Keratinocyte (primary cell): Measurements from ENCODE around the gene PLEKHN1. TPM values are rescaled to one million over a fixed set of nuclear protein-coding genes. Genes with fewer than 3 reads are reported as not detected.

ENCODE experiments used
- DNase-seq: peaks from one replicate; pipeline ENCODE4 v3.0.0-alpha.2; 2011; ENCODE audit warnings: low read depth, missing footprints, low spot score
- FAIRE-seq: peaks from 2 replicates; lab custom pipeline; 2011; peaks lifted over from hg19 to GRCh38; lab: Jason Lieb, UNC
- H2AFZ ChIP-seq: 2 replicates; pipeline ENCODE4 v1.6.0; 2012; ENCODE audit warnings: low read length, control low read depth, inconsistent platforms; ENCODE audit not compliant: control insufficient read depth
- H3K27ac ChIP-seq: 2 replicates; pipeline ENCODE4 v1.5.1; 2011; ENCODE audit warnings: low read length; ENCODE audit not compliant: control insufficient read depth, insufficient read depth
- H3K27me3 ChIP-seq: 3 replicates; pipeline ENCODE4 v1.6.0; 2011; ENCODE audit warnings: low read length; ENCODE audit not compliant: control insufficient read depth, insufficient read depth; ENCODE audit errors: extremely low read depth
- H3K36me3 ChIP-seq, 2 experiments: 2 replicates in 1 of 2; 3 replicates in 1 of 2; pipeline ENCODE4 v1.5.1; 2011; ENCODE audit warnings: low read length in 2 of 2, mild to moderate bottlenecking in 1 of 2; ENCODE audit not compliant: control insufficient read depth in 2 of 2, insufficient read depth in 2 of 2; ENCODE audit errors: extremely low read depth in 1 of 2
- H3K4me1 ChIP-seq: 3 replicates; pipeline ENCODE4 v1.5.1; 2011; ENCODE audit warnings: low read length; ENCODE audit not compliant: control insufficient read depth, insufficient read depth; ENCODE audit errors: extremely low read depth
- H3K4me2 ChIP-seq: 3 replicates; pipeline ENCODE4 v1.6.0; 2011; ENCODE audit warnings: low read depth, low read length; ENCODE audit not compliant: control insufficient read depth, insufficient read depth; ENCODE audit errors: extremely low read depth
- H3K4me3 ChIP-seq, 3 experiments: fragments of 200-600 bp in 1 of 3; sonication (generic) in 1 of 3; 2 replicates in 2 of 3; 3 replicates in 1 of 3; pipeline ENCODE4 v1.5.1; 2011 to 2016; ENCODE audit warnings: low read length in 3 of 3, mild to moderate bottlenecking in 3 of 3, control low read depth in 2 of 3, inconsistent platforms in 1 of 3, low read depth in 1 of 3, mixed read lengths in 1 of 3, mixed run types in 1 of 3, moderate library complexity in 1 of 3; ENCODE audit not compliant: control insufficient read depth in 2 of 3, insufficient read depth in 2 of 3; ENCODE audit errors: extremely low read depth in 1 of 3
- H3K79me2 ChIP-seq: 2 replicates; pipeline ENCODE4 v1.6.0; 2012; ENCODE audit warnings: low read length; ENCODE audit not compliant: control insufficient read depth, insufficient read depth
- H3K9ac ChIP-seq: 3 replicates; pipeline ENCODE4 v1.6.0; 2011; ENCODE audit warnings: low read length; ENCODE audit not compliant: control insufficient read depth, insufficient read depth; ENCODE audit errors: extremely low read depth
- H3K9me1 ChIP-seq: 3 replicates; pipeline ENCODE4 v1.6.0; 2011; ENCODE audit warnings: low read length; ENCODE audit not compliant: control insufficient read depth, insufficient read depth; ENCODE audit errors: extremely low read depth
- H3K9me3 ChIP-seq: 2 replicates; pipeline ENCODE4 v1.5.1; 2012; ENCODE audit warnings: low read depth, low read length; ENCODE audit not compliant: control insufficient read depth
- H4K20me1 ChIP-seq: 3 replicates; pipeline ENCODE4 v1.6.0; 2011; ENCODE audit warnings: low read length; ENCODE audit not compliant: control insufficient read depth, insufficient read depth; ENCODE audit errors: extremely low read depth
- CTCF ChIP-seq, 3 experiments: IDR thresholded peaks in 1 of 3; conservative IDR thresholded peaks in 1 of 3; optimal IDR thresholded peaks in 1 of 3; 2 replicates in 2 of 3; 3 replicates in 1 of 3; pipeline versions ENCODE3 to v1.5.1; 2011; ENCODE audit warnings: low read length in 3 of 3, mild to moderate bottlenecking in 3 of 3, moderate library complexity in 2 of 3, control low read depth in 1 of 3, inconsistent platforms in 1 of 3; ENCODE audit not compliant: insufficient read depth in 2 of 3; ENCODE audit errors: extremely low read depth in 1 of 3
- EZH2 ChIP-seq: IDR thresholded peaks from one replicate; pipeline ENCODE4 v1.6.1; 2012; ENCODE audit warnings: inconsistent platforms, mild to moderate bottlenecking, low read length, moderate library complexity
- dilution Hi-C: fragments of 300-500 bp; cut with MboI; formaldehyde crosslinking; loops from one replicate; pipeline ENCODE4 v1.7.0; 2020; ENCODE audit warnings: low sequenced_read_pairs; ENCODE audit not compliant: extremely low pct_ligation_motif_present
- polyA plus RNA-seq, 5 experiments: library from polyadenylated mRNA; depleted of rRNA in 3 of 5; stranded (reverse) in 3 of 5; stranded (forward) in 1 of 5; unstranded in 1 of 5; fragments of >200 nt; gene quantifications; 1 replicate in 1 of 5; 2 replicates in 3 of 5; 3 replicates in 1 of 5; pipeline versions ENCODE4 v1.2.1 to v1.2.3, GENCODE V29; 2011 to 2012; ENCODE audit warnings: missing spikeins in 2 of 5, low read depth in 1 of 5, low replicate concordance in 1 of 5

The PLEKHN1 gene
- polyA plus RNA-seq, 1 donor (not counting 4 experiments of a cell fraction or from before 2014, with no cell fraction given) = 2.5 TPM

GRCh38 chr1:921011-921837 lies 45.1 kb upstream of the PLEKHN1 start:
- peaks cover 12% of the 10 kb centered on the region for H4K20me1 ChIP-seq
- DNase-seq (no peak), FAIRE-seq (no peak)
- H3K27me3 ChIP-seq = peaks cover 95% of the 10 kb centered on the region
- no peaks in the 10 kb centered on the region for H3K9me3 ChIP-seq
- no peaks in the 10 kb centered on the region for H3K36me3 ChIP-seq
- TF ChIP-seq CTCF (optimal IDR thresholded peaks at IDR 0.05 in 1 of 3, IDR thresholded peaks at IDR 0.05 in 1 of 3, conservative IDR thresholded peaks at IDR 0.05 in 1 of 3; ENCODE audit: extremely low read depth in 1 of 3, insufficient read depth in 2 of 3, low read length in 3 of 3) (peak in 1 of 3 experiments; percentile 23), EZH2 (peak; percentile 22)
- no peaks in the 10 kb centered on the region for H3K79me2 ChIP-seq
- no peak overlapping the region for H2AFZ ChIP-seq
- dilution Hi-C loops = no loop called here
- no peak overlapping the region for H3K27ac ChIP-seq
- H3K9me1 ChIP-seq = no peaks in the 10 kb centered on the region
- H3K9ac ChIP-seq = no peak overlapping the region
- no peak overlapping the region for H3K4me3 ChIP-seq
- H3K4me1 ChIP-seq = peaks cover 8% of the 10 kb centered on the region
- no peak overlapping the region for H3K4me2 ChIP-seq

GRCh38 chr1:923131-923990 lies 42.9 kb upstream of the PLEKHN1 start, which contains the start of gene SAMD11:
SAMD11 (plus strand) TSS chr1:923923; CDS start chr1:924432, 509 bp downstream.
- Histone ChIP-seq H3K4me1 (peaks cover 8% of the 10 kb centered on the region), H3K9me3 (no peaks in the 10 kb centered on the region), H3K9me1 (no peaks in the 10 kb centered on the region), H3K4me3 (peak within 1 kb of the TSS in 1 of 3 experiments; percentile 10), H3K27me3 (peaks cover 95% of the 10 kb centered on the region), H3K27ac (no peak within 1 kb of the TSS), H3K79me2 (no peaks in the 10 kb centered on the region), H3K4me2 (peak within 1 kb of the TSS; percentile 62), H3K9ac (no peak within 1 kb of the TSS), H2AFZ (no peak within 1 kb of the TSS), H3K36me3 (no peaks in the 10 kb centered on the region), H4K20me1 (peaks cover 12% of the 10 kb centered on the region)
- no peak for FAIRE-seq
- no peak for DNase-seq
- no peak for TF ChIP-seq CTCF (optimal IDR thresholded peaks at IDR 0.05 in 1 of 3, IDR thresholded peaks at IDR 0.05 in 1 of 3, conservative IDR thresholded peaks at IDR 0.05 in 1 of 3; ENCODE audit: extremely low read depth in 1 of 3, insufficient read depth in 2 of 3, low read length in 3 of 3)
- peak; percentile 98 for TF ChIP-seq EZH2
- dilution Hi-C loops = no loop called here
